Measurements from ENCODE around the gene KCTD18.

KCTD18 gene

GRCh38 chr2:200449149-200449548, 60.7 kb downstream of the KCTD18 start:
- Histone ChIP-seq H3K36me3 (replicated peaks in 1 of 2; ENCODE audit: control insufficient read depth in 2 of 2, insufficient read depth in 2 of 2, low read length in 2 of 2) (peaks cover 0 to 40% of the 10 kb centered on the region in 2 donors), H3K4me2 (ENCODE audit: insufficient read depth, low read length, poor library complexity, severe bottlenecking) (no peak overlapping the region), H2BK12ac (ENCODE audit: low read length) (no peak overlapping the region), H3K23ac (ENCODE audit: low read depth, low read length, poor library complexity) (no peak overlapping the region), H3K79me1 (ENCODE audit: low read depth, low read length) (no peaks in the 10 kb centered on the region), H4K91ac (ENCODE audit: low read depth, low read length, poor library complexity) (no peak overlapping the region), H2AFZ (ENCODE audit: low read length) (no peak overlapping the region), H2BK120ac (ENCODE audit: low read depth, low read length) (no peak overlapping the region), H3K4me3 (ENCODE audit: low read length in 2 of 2) (no peak overlapping the region), H2BK15ac (ENCODE audit: low read length) (no peak overlapping the region), H2BK5ac (ENCODE audit: low read length) (no peak overlapping the region), H3K9me3 (replicated peaks in 1 of 2; ENCODE audit: control insufficient read depth in 2 of 2, insufficient read depth in 1 of 2, low read depth in 1 of 2, low read length in 2 of 2) (no peaks in the 10 kb centered on the region), H2AK5ac (ENCODE audit: low read depth, low read length) (no peak overlapping the region), H3K4me1 (ENCODE audit: control insufficient read depth in 2 of 2, insufficient read depth in 1 of 2, low read depth in 1 of 2, low read length in 2 of 2) (peaks cover 0 to 5% of the 10 kb centered on the region in 2 donors), H4K8ac (ENCODE audit: low read depth, low read length) (no peak overlapping the region), H3K27ac (replicated peaks; ENCODE audit: low read length) (no peak overlapping the region), H3K27me3 (ENCODE audit: control insufficient read depth in 3 of 3, insufficient read depth in 3 of 3, low read depth in 1 of 3, low read length in 3 of 3) (no peaks in the 10 kb centered on the region), H3K4ac (ENCODE audit: low read length) (no peak overlapping the region), H3K9ac (ENCODE audit: low read depth, low read length, poor library complexity) (no peak overlapping the region), H3K14ac (ENCODE audit: low read length) (no peak overlapping the region), H3K18ac (ENCODE audit: low read length) (no peak overlapping the region)
- no CpG with 5 or more reads among the region's 4 CpGs for WGBS, 2 donors (ENCODE audit: extremely low coverage in 2 of 2, insufficient read length in 2 of 2, insufficient replicate concordance in 1 of 2)
- no peak for DNase-seq (ENCODE audit: low spot score)

- Histone ChIP-seq H3K4me3 (ENCODE audit: low read length in 2 of 2) (no peak overlapping the region), H4K8ac (ENCODE audit: low read depth, low read length) (no peak overlapping the region), H3K4me1 (ENCODE audit: control insufficient read depth in 2 of 2, insufficient read depth in 1 of 2, low read depth in 1 of 2, low read length in 2 of 2) (peaks cover 0 to under 1% of the 10 kb centered on the region in 2 donors), H3K23ac (ENCODE audit: low read depth, low read length, poor library complexity) (no peak overlapping the region), H4K91ac (ENCODE audit: low read depth, low read length, poor library complexity) (no peak overlapping the region), H2BK12ac (ENCODE audit: low read length) (no peak overlapping the region), H2AK5ac (ENCODE audit: low read depth, low read length) (no peak overlapping the region), H2AFZ (ENCODE audit: low read length) (no peak overlapping the region), H3K18ac (ENCODE audit: low read length) (no peak overlapping the region), H3K4me2 (ENCODE audit: insufficient read depth, low read length, poor library complexity, severe bottlenecking) (no peak overlapping the region), H2BK15ac (ENCODE audit: low read length) (no peak overlapping the region), H2BK5ac (ENCODE audit: low read length) (no peak overlapping the region), H3K27me3 (ENCODE audit: control insufficient read depth in 3 of 3, insufficient read depth in 3 of 3, low read depth in 1 of 3, low read length in 3 of 3) (no peaks in the 10 kb centered on the region), H2BK120ac (ENCODE audit: low read depth, low read length) (no peak overlapping the region), H3K4ac (ENCODE audit: low read length) (no peak overlapping the region), H3K36me3 (replicated peaks in 1 of 2; ENCODE audit: control insufficient read depth in 2 of 2, insufficient read depth in 2 of 2, low read length in 2 of 2) (peaks cover 0 to 46% of the 10 kb centered on the region in 2 donors), H3K27ac (replicated peaks; ENCODE audit: low read length) (no peak overlapping the region), H3K9ac (ENCODE audit: low read depth, low read length, poor library complexity) (no peak overlapping the region), H3K9me3 (replicated peaks in 1 of 2; ENCODE audit: control insufficient read depth in 2 of 2, insufficient read depth in 1 of 2, low read depth in 1 of 2, low read length in 2 of 2) (no peaks in the 10 kb centered on the region), H3K14ac (ENCODE audit: low read length) (no peak overlapping the region), H3K79me1 (ENCODE audit: low read depth, low read length) (no peaks in the 10 kb centered on the region)
- no peak for DNase-seq (ENCODE audit: low spot score)
Observed at GRCh38 chr2:200448455-200448854, 61.4 kb downstream of the KCTD18 start.

GRCh38 chr2:200447139-200447855, 62.6 kb downstream of the KCTD18 start:
- Histone ChIP-seq H3K79me1 (ENCODE audit: low read depth, low read length) (no peaks in the 10 kb centered on the region), H3K27me3 (ENCODE audit: control insufficient read depth in 3 of 3, insufficient read depth in 3 of 3, low read depth in 1 of 3, low read length in 3 of 3) (no peaks in the 10 kb centered on the region), H3K27ac (replicated peaks; ENCODE audit: low read length) (no peak overlapping the region), H3K4me3 (ENCODE audit: low read length in 2 of 2) (no peak overlapping the region), H3K4me1 (ENCODE audit: control insufficient read depth in 2 of 2, insufficient read depth in 1 of 2, low read depth in 1 of 2, low read length in 2 of 2) (no peaks in the 10 kb centered on the region), H3K4ac (ENCODE audit: low read length) (no peak overlapping the region), H2AK5ac (ENCODE audit: low read depth, low read length) (no peak overlapping the region), H2BK5ac (ENCODE audit: low read length) (no peak overlapping the region), H2AFZ (ENCODE audit: low read length) (no peak overlapping the region), H3K23ac (ENCODE audit: low read depth, low read length, poor library complexity) (no peak overlapping the region), H4K91ac (ENCODE audit: low read depth, low read length, poor library complexity) (no peak overlapping the region), H3K9ac (ENCODE audit: low read depth, low read length, poor library complexity) (no peak overlapping the region), H2BK120ac (ENCODE audit: low read depth, low read length) (no peak overlapping the region), H4K8ac (ENCODE audit: low read depth, low read length) (no peak overlapping the region), H3K14ac (ENCODE audit: low read length) (no peak overlapping the region), H3K9me3 (replicated peaks in 1 of 2; ENCODE audit: control insufficient read depth in 2 of 2, insufficient read depth in 1 of 2, low read depth in 1 of 2, low read length in 2 of 2) (no peaks in the 10 kb centered on the region), H3K4me2 (ENCODE audit: insufficient read depth, low read length, poor library complexity, severe bottlenecking) (no peak overlapping the region), H2BK15ac (ENCODE audit: low read length) (no peak overlapping the region), H3K18ac (ENCODE audit: low read length) (no peak overlapping the region), H2BK12ac (ENCODE audit: low read length) (no peak overlapping the region), H3K36me3 (replicated peaks in 1 of 2; ENCODE audit: control insufficient read depth in 2 of 2, insufficient read depth in 2 of 2, low read length in 2 of 2) (peaks cover 0 to 54% of the 10 kb centered on the region in 2 donors)
- WGBS, 2 donors (ENCODE audit: extremely low coverage in 2 of 2, insufficient read length in 2 of 2, insufficient replicate concordance in 1 of 2) = no CpG with 5 or more reads among the region's 4 CpGs
- no peak for DNase-seq (ENCODE audit: low spot score)

GRCh38 chr2:200446612-200447011, 63.3 kb downstream of the KCTD18 start:
- no CpG with 5 or more reads among the region's 3 CpGs for WGBS, 2 donors (ENCODE audit: extremely low coverage in 2 of 2, insufficient read length in 2 of 2, insufficient replicate concordance in 1 of 2)
- Histone ChIP-seq H2BK120ac (ENCODE audit: low read depth, low read length) (no peak overlapping the region), H2BK12ac (ENCODE audit: low read length) (no peak overlapping the region), H2BK5ac (ENCODE audit: low read length) (no peak overlapping the region), H2BK15ac (ENCODE audit: low read length) (no peak overlapping the region), H4K8ac (ENCODE audit: low read depth, low read length) (no peak overlapping the region), H4K91ac (ENCODE audit: low read depth, low read length, poor library complexity) (no peak overlapping the region), H3K18ac (ENCODE audit: low read length) (no peak overlapping the region), H3K9me3 (replicated peaks in 1 of 2; ENCODE audit: control insufficient read depth in 2 of 2, insufficient read depth in 1 of 2, low read depth in 1 of 2, low read length in 2 of 2) (no peaks in the 10 kb centered on the region), H3K27ac (replicated peaks; ENCODE audit: low read length) (no peak overlapping the region), H3K14ac (ENCODE audit: low read length) (no peak overlapping the region), H3K4me2 (ENCODE audit: insufficient read depth, low read length, poor library complexity, severe bottlenecking) (no peak overlapping the region), H3K4ac (ENCODE audit: low read length) (no peak overlapping the region), H3K36me3 (replicated peaks in 1 of 2; ENCODE audit: control insufficient read depth in 2 of 2, insufficient read depth in 2 of 2, low read length in 2 of 2) (peaks cover 0 to 60% of the 10 kb centered on the region in 2 donors), H3K79me1 (ENCODE audit: low read depth, low read length) (no peaks in the 10 kb centered on the region), H3K27me3 (ENCODE audit: control insufficient read depth in 3 of 3, insufficient read depth in 3 of 3, low read depth in 1 of 3, low read length in 3 of 3) (no peaks in the 10 kb centered on the region), H3K4me3 (ENCODE audit: low read length in 2 of 2) (no peak overlapping the region), H2AFZ (ENCODE audit: low read length) (no peak overlapping the region), H3K23ac (ENCODE audit: low read depth, low read length, poor library complexity) (no peak overlapping the region), H3K4me1 (ENCODE audit: control insufficient read depth in 2 of 2, insufficient read depth in 1 of 2, low read depth in 1 of 2, low read length in 2 of 2) (no peaks in the 10 kb centered on the region), H2AK5ac (ENCODE audit: low read depth, low read length) (no peak overlapping the region), H3K9ac (ENCODE audit: low read depth, low read length, poor library complexity) (no peak overlapping the region)
- no peak for DNase-seq (ENCODE audit: low spot score)
